Measurements from ENCODE around the gene ITGB1BP1. TPM values are rescaled to one million over a fixed set of nuclear protein-coding genes. Genes with fewer than 3 reads are reported as not detected.

Gene ITGB1BP1
- total RNA-seq, 1 donor, result 30.8 TPM

- Histone ChIP-seq H3K4me3 (ENCODE audit: insufficient read depth, low read length) (peak overlapping the region; percentile 98), H3K36me3 (ENCODE audit: insufficient read depth, low read length) (peaks cover 2% of the 10 kb centered on the region), H3K27me3 (ENCODE audit: insufficient read depth, low read length) (no peaks in the 10 kb centered on the region), H3K79me2 (ENCODE audit: insufficient read depth, low read length) (peaks cover 75% of the 10 kb centered on the region), H3K4me1 (ENCODE audit: insufficient read depth, low read length) (peaks cover 30% of the 10 kb centered on the region), H3K27ac (ENCODE audit: low read depth, low read length) (peak overlapping the region; percentile 88), H3K9me3 (ENCODE audit: low read depth, low read length) (no peaks in the 10 kb centered on the region), H3K4me2 (ENCODE audit: insufficient read depth, low read length) (peak overlapping the region; percentile 89), H4K20me1 (ENCODE audit: insufficient read depth, low read length) (peaks cover 11% of the 10 kb centered on the region), H2AFZ (ENCODE audit: low read length) (peak overlapping the region; percentile 96)
- no peak for TF ChIP-seq CTCF (IDR thresholded peaks at IDR 0.05; ENCODE audit: extremely low read depth, low read depth, low read length)
- DNase-seq (ENCODE audit: insufficient read length, low spot score, missing footprints), result peak; percentile 29
Measured at GRCh38 chr2:9424447-9425164, 1.3 kb upstream of the ITGB1BP1 start.

- H2AFZ ChIP-seq (ENCODE audit: low read length), result peak overlapping the region; percentile 96
- no peak for DNase-seq (ENCODE audit: insufficient read length, low spot score, missing footprints)
Measured at GRCh38 chr2:9423922-9424272, 569 bp upstream of the ITGB1BP1 start.

DNA sequence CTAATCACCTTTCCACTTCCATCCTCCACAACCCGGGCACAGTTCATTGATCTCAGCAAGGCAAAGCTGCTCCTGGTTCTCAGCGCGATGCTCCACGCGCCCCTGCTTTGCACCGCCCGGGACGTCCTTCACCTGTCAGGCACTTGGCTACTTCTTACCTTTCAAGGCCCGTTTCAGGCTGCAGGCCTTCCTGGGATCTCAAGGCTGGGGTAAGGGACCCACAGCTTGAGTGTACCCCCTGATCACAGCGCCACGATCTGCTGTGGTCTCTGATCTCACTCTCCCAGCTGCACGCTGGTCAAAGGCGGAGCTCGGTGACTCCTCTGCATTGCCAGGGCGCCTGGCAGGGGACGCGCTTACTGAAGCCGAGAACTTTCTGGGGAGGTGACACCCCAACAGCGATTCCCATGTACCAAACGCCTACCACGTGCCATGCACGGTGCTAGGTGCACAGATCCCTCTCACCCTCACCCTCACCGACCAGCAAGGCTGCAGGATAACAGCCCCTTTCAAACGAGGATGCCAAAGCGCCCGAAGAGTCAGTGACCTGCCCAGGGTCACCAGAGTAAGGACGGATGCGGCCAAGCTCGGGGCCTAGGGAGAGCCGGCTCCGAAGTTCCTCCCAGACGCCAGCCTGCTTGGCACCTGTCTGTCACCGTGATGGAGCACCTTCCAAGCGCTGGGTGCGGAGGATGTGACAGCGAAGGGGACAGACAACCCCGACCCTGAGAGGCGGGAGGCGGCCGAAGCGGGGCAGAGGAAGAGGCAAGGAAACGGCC is 818 bp downstream of the ITGB1BP1 start:
- DNase-seq (ENCODE audit: insufficient read length, low spot score, missing footprints), result peak; percentile 85
- H3K27ac ChIP-seq (ENCODE audit: low read depth, low read length), result peak overlapping the region; percentile 88
- H2AFZ ChIP-seq (ENCODE audit: low read length), result peak overlapping the region; percentile 91
- H3K79me2 ChIP-seq (ENCODE audit: insufficient read depth, low read length), result peaks cover 94% of the 10 kb centered on the region
- no peaks in the 10 kb centered on the region for H3K27me3 ChIP-seq (ENCODE audit: insufficient read depth, low read length)
- peaks cover 11% of the 10 kb centered on the region for H4K20me1 ChIP-seq (ENCODE audit: insufficient read depth, low read length)
- H3K36me3 ChIP-seq (ENCODE audit: insufficient read depth, low read length), result peaks cover 14% of the 10 kb centered on the region
- no peaks in the 10 kb centered on the region for H3K9me3 ChIP-seq (ENCODE audit: low read depth, low read length)
- TF ChIP-seq CTCF (IDR thresholded peaks at IDR 0.05; ENCODE audit: extremely low read depth, low read depth, low read length), result no peak
- peak overlapping the region; percentile 96 for H3K4me2 ChIP-seq (ENCODE audit: insufficient read depth, low read length)
- H3K4me3 ChIP-seq (ENCODE audit: insufficient read depth, low read length), result peak overlapping the region; percentile 98
- H3K4me1 ChIP-seq (ENCODE audit: insufficient read depth, low read length), result peaks cover 21% of the 10 kb centered on the region

More at GRCh38 chr2:9423922-9424272, 569 bp upstream of the ITGB1BP1 start:
- peaks cover 82% of the 10 kb centered on the region for H3K79me2 ChIP-seq (ENCODE audit: insufficient read depth, low read length)
- H3K9me3 ChIP-seq (ENCODE audit: low read depth, low read length), result no peaks in the 10 kb centered on the region
- H3K36me3 ChIP-seq (ENCODE audit: insufficient read depth, low read length), result peaks cover 2% of the 10 kb centered on the region
- H3K27me3 ChIP-seq (ENCODE audit: insufficient read depth, low read length), result no peaks in the 10 kb centered on the region
- peak overlapping the region; percentile 89 for H3K4me2 ChIP-seq (ENCODE audit: insufficient read depth, low read length)
- peaks cover 24% of the 10 kb centered on the region for H3K4me1 ChIP-seq (ENCODE audit: insufficient read depth, low read length)
- H4K20me1 ChIP-seq (ENCODE audit: insufficient read depth, low read length), result peaks cover 11% of the 10 kb centered on the region
- no peak for TF ChIP-seq CTCF (IDR thresholded peaks at IDR 0.05; ENCODE audit: extremely low read depth, low read depth, low read length)
- H3K27ac ChIP-seq (ENCODE audit: low read depth, low read length), result peak overlapping the region; percentile 88
- H3K4me3 ChIP-seq (ENCODE audit: insufficient read depth, low read length), result peak overlapping the region; percentile 98

- H3K79me2 ChIP-seq (ENCODE audit: insufficient read depth, low read length), result peaks cover 93% of the 10 kb centered on the region
- H3K4me2 ChIP-seq (ENCODE audit: insufficient read depth, low read length), result peak overlapping the region; percentile 34
- no peak for TF ChIP-seq CTCF (IDR thresholded peaks at IDR 0.05; ENCODE audit: extremely low read depth, low read depth, low read length)
- H3K4me1 ChIP-seq (ENCODE audit: insufficient read depth, low read length), result peaks cover 35% of the 10 kb centered on the region
- peak overlapping the region; percentile 31 for H3K27ac ChIP-seq (ENCODE audit: low read depth, low read length)
- H2AFZ ChIP-seq (ENCODE audit: low read length), result no peak overlapping the region
- DNase-seq (ENCODE audit: insufficient read length, low spot score, missing footprints), result peak; percentile 62
- H4K20me1 ChIP-seq (ENCODE audit: insufficient read depth, low read length), result peaks cover 11% of the 10 kb centered on the region
- H3K4me3 ChIP-seq (ENCODE audit: insufficient read depth, low read length), result peak overlapping the region; percentile 6
- H3K36me3 ChIP-seq (ENCODE audit: insufficient read depth, low read length), result peaks cover 29% of the 10 kb centered on the region
- no peaks in the 10 kb centered on the region for H3K27me3 ChIP-seq (ENCODE audit: insufficient read depth, low read length)
- no peaks in the 10 kb centered on the region for H3K9me3 ChIP-seq (ENCODE audit: low read depth, low read length)
Measured at GRCh38 chr2:9420495-9420894, 2.8 kb downstream of the ITGB1BP1 start.

Data from osteoblast (primary cell).